PFSK-1 (cell line): ENCODE data around the gene IVNS1ABP.

ENCODE experiments used
- POLR2AphosphoS5 ChIP-seq: IDR thresholded peaks from 2 replicates; pipeline ENCODE4 v1.6.1; 2012; ENCODE audit warnings: low read depth, mild to moderate bottlenecking, control low read depth, low read length, moderate library complexity
- SIN3A ChIP-seq: IDR thresholded peaks from 2 replicates; pipeline ENCODE4 v1.6.1; 2012; ENCODE audit warnings: mild to moderate bottlenecking, low read length, moderate library complexity, borderline replicate concordance; ENCODE audit not compliant: insufficient read depth
- TAF1 ChIP-seq: IDR thresholded peaks from 2 replicates; pipeline ENCODE4 v1.6.1; 2012; ENCODE audit warnings: low read length, control low read depth, borderline replicate concordance; ENCODE audit not compliant: insufficient read depth
- TF ChIP-seq, protein P1 (sequence below), 2 experiments: IDR thresholded peaks; 2 replicates each; pipeline versions ENCODE4 v1.6.1 to v1.8.0; 2011 to 2012; ENCODE audit warnings: low read depth in 2 of 2, low read length in 2 of 2, control low read depth in 1 of 2, inconsistent platforms in 1 of 2, mild to moderate bottlenecking in 1 of 2, moderate library complexity in 1 of 2; ENCODE audit not compliant: insufficient read depth in 1 of 2

DNA sequence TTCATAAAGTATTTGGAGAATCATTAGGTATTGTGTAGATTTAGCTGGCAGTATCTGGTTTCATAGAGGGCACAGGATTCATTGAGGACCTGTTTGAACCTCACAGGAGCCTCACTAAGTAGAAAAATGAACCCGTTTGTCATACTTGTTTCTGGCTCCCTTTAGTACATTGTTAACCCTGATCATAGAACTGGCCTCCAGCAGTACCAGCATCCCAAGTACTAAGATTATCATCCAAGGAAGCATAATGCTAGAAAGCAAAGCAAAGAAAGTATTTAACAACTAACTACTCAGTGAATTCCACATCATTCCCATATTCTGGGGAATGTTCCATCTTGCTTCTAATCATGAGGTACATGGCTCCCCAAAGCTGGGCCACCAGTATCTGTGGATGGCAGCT, 54.9 kb downstream of the IVNS1ABP start:
- TF ChIP-seq POLR2AphosphoS5 (no peak), SIN3A (no peak), TAF1 (no peak)
- TF ChIP-seq, protein P1, sequence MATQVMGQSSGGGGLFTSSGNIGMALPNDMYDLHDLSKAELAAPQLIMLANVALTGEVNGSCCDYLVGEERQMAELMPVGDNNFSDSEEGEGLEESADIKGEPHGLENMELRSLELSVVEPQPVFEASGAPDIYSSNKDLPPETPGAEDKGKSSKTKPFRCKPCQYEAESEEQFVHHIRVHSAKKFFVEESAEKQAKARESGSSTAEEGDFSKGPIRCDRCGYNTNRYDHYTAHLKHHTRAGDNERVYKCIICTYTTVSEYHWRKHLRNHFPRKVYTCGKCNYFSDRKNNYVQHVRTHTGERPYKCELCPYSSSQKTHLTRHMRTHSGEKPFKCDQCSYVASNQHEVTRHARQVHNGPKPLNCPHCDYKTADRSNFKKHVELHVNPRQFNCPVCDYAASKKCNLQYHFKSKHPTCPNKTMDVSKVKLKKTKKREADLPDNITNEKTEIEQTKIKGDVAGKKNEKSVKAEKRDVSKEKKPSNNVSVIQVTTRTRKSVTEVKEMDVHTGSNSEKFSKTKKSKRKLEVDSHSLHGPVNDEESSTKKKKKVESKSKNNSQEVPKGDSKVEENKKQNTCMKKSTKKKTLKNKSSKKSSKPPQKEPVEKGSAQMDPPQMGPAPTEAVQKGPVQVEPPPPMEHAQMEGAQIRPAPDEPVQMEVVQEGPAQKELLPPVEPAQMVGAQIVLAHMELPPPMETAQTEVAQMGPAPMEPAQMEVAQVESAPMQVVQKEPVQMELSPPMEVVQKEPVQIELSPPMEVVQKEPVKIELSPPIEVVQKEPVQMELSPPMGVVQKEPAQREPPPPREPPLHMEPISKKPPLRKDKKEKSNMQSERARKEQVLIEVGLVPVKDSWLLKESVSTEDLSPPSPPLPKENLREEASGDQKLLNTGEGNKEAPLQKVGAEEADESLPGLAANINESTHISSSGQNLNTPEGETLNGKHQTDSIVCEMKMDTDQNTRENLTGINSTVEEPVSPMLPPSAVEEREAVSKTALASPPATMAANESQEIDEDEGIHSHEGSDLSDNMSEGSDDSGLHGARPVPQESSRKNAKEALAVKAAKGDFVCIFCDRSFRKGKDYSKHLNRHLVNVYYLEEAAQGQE (IDR thresholded peaks at IDR 0.05; ENCODE audit: insufficient read depth in 1 of 2, low read depth in 2 of 2, low read length in 2 of 2): no peak
